Breast epithelium (tissue), 4 donors: ENCODE data around the gene ZBED4. TPM values are rescaled to one million over a fixed set of nuclear protein-coding genes. Genes with fewer than 3 reads are reported as not detected.

ENCODE experiments used
- DNase-seq, 2 donors: peaks; one replicate each; pipeline ENCODE4 v3.0.0-alpha.2; 2019; ENCODE audit warnings: low spot score in 2 of 2
- H3K27ac ChIP-seq, 2 donors: fragments of 200-600 bp; sonication (generic) in 1 of 2; one replicate each; pipeline ENCODE4 v1.5.1; 2016 to 2019; ENCODE audit warnings: mild to moderate bottlenecking in 1 of 2
- H3K27me3 ChIP-seq, 2 donors: fragments of 200-600 bp; sonication (generic) in 1 of 2; one replicate each; pipeline versions ENCODE4 v1.5.1 to v1.6.0; 2017 to 2019; ENCODE audit warnings: control low read depth in 1 of 2, mild to moderate bottlenecking in 1 of 2
- H3K36me3 ChIP-seq: fragments of 200-600 bp; one replicate; pipeline ENCODE4 v1.5.1; 2019
- H3K4me1 ChIP-seq, 2 donors: fragments of 200-600 bp; sonication (generic); one replicate each; pipeline ENCODE4 v1.5.1; 2016 to 2019; ENCODE audit warnings: control low read depth in 1 of 2
- H3K4me3 ChIP-seq, 3 donors: fragments of 200-600 bp; sonication (generic); 1 replicate in 2 of 3; 2 replicates in 1 of 3; pipeline ENCODE4 v1.5.1; 2016 to 2019; ENCODE audit warnings: mild to moderate bottlenecking in 3 of 3, moderate library complexity in 2 of 3
- H3K9me3 ChIP-seq, 2 donors: fragments of 200-600 bp; sonication (generic) in 1 of 2; one replicate each; pipeline ENCODE4 v1.5.1; 2016 to 2019; ENCODE audit warnings: control low read depth in 1 of 2
- CTCF ChIP-seq, 3 donors: fragments of 450-650 bp; IDR thresholded peaks; one replicate each; pipeline ENCODE4 v1.5.1; 2016 to 2017; ENCODE audit warnings: antibody characterized with exemption in 3 of 3, mild to moderate bottlenecking in 3 of 3, moderate library complexity in 3 of 3
- POLR2A ChIP-seq: fragments of 450-650 bp; IDR thresholded peaks from one replicate; pipeline ENCODE4 v1.6.1; 2016; ENCODE audit warnings: antibody characterized with exemption, mild to moderate bottlenecking, moderate library complexity
- POLR2AphosphoS5 ChIP-seq, 3 donors: sonication (generic); formaldehyde crosslinking; IDR thresholded peaks; one replicate each; pipeline ENCODE4 v1.6.1; 2017; ENCODE audit warnings: antibody characterized with exemption in 3 of 3
- intact Hi-C: fragments of 100-400 bp; cut with DNase I; formaldehyde crosslinking; loops from one replicate; pipeline ENCODE4 v1.15.1; 2023; ENCODE audit warnings: low total_unique reads
- total RNA-seq, 3 donors: library from RNA; depleted of rRNA; stranded (reverse); fragments of >200 nt; gene quantifications; one replicate each; pipeline ENCODE4 v1.1.0, GENCODE V29; 2016

ZBED4 gene
- total RNA-seq, 3 donors from 2014 or later, result 7.5 to 11.3 (median 10.5) TPM

GRCh38 chr22:49929211-49929979, 75.8 kb downstream of the ZBED4 start:
- no peak for DNase-seq
- peaks cover 0 to 8% of the 10 kb centered on the region in 2 donors for H3K27me3 ChIP-seq
- H3K27ac ChIP-seq, result no peak overlapping the region
- peak overlapping the region in 2 of 3 donors; percentile 3 to 57 for H3K4me3 ChIP-seq
- TF ChIP-seq POLR2A, result no peak
- peak in 2 of 3 donors; percentile 22 to 94 for TF ChIP-seq CTCF (IDR thresholded peaks at IDR 0.05)
- TF ChIP-seq POLR2AphosphoS5 (IDR thresholded peaks at IDR 0.05), result no peak
- intact Hi-C loops, result loop anchor here (5.0 kb wide), 1 partner anchor 103 kb away; no protein-coding TSS in a partner anchor
- no peaks in the 10 kb centered on the region for H3K9me3 ChIP-seq
- H3K4me1 ChIP-seq, result peaks cover 11 to 28% of the 10 kb centered on the region in 2 donors
- no peaks in the 10 kb centered on the region for H3K36me3 ChIP-seq

GRCh38 chr22:49929994-49930575, 76.4 kb downstream of the ZBED4 start:
- no peak for DNase-seq
- no peak overlapping the region for H3K27ac ChIP-seq
- no peak for TF ChIP-seq POLR2A
- no peak for TF ChIP-seq CTCF (IDR thresholded peaks at IDR 0.05)
- TF ChIP-seq POLR2AphosphoS5 (IDR thresholded peaks at IDR 0.05), result no peak

GRCh38 chr22:49930596-49931412, 77.2 kb downstream of the ZBED4 start:
- peak; percentile 81 to 93 for DNase-seq
- H3K36me3 ChIP-seq, result no peaks in the 10 kb centered on the region
- H3K9me3 ChIP-seq, result no peaks in the 10 kb centered on the region
- intact Hi-C loops, result no loop called here
- peak overlapping the region in 1 of 3 donors; percentile 19 for H3K4me3 ChIP-seq
- peak overlapping the region; percentile 59 to 94 for H3K27ac ChIP-seq
- peaks cover 17 to 35% of the 10 kb centered on the region in 2 donors for H3K4me1 ChIP-seq
- H3K27me3 ChIP-seq, result peaks cover 0 to 8% of the 10 kb centered on the region in 2 donors
- peak; percentile 27 to 89 (median 81) for TF ChIP-seq POLR2AphosphoS5 (IDR thresholded peaks at IDR 0.05)
- peak; percentile 57 to 82 (median 72) for TF ChIP-seq CTCF (IDR thresholded peaks at IDR 0.05)
- no peak for TF ChIP-seq POLR2A

More at GRCh38 chr22:49929994-49930575, 76.4 kb downstream of the ZBED4 start:
- H3K4me1 ChIP-seq, result peaks cover 17 to 35% of the 10 kb centered on the region in 2 donors
- H3K27me3 ChIP-seq, result peaks cover 0 to 8% of the 10 kb centered on the region in 2 donors
- no peaks in the 10 kb centered on the region for H3K9me3 ChIP-seq
- intact Hi-C loops, result loop anchor here (5.0 kb wide), 1 partner anchor 102 kb away; no protein-coding TSS in a partner anchor
- peak overlapping the region in 2 of 3 donors; percentile 3 to 57 for H3K4me3 ChIP-seq
- H3K36me3 ChIP-seq, result no peaks in the 10 kb centered on the region

GRCh38 chr22:49933236-49934159, 79.9 kb downstream of the ZBED4 start:
- peak overlapping the region; percentile 94 to 99 for H3K27ac ChIP-seq
- peaks cover 0 to 8% of the 10 kb centered on the region in 2 donors for H3K27me3 ChIP-seq
- intact Hi-C loops, result no loop called here
- H3K4me3 ChIP-seq, result peak overlapping the region in 2 of 3 donors; percentile 49 to 64
- DNase-seq, result peak in 1 of 2 donors; percentile 65
- H3K36me3 ChIP-seq, result no peaks in the 10 kb centered on the region
- no peaks in the 10 kb centered on the region for H3K9me3 ChIP-seq
- TF ChIP-seq POLR2AphosphoS5 (IDR thresholded peaks at IDR 0.05) (peak in 2 of 3 donors; percentile 54 to 73), CTCF (IDR thresholded peaks at IDR 0.05) (no peak)
- H3K4me1 ChIP-seq, result peaks cover 17 to 48% of the 10 kb centered on the region in 2 donors
